Cardiac ventricle fibroblast (primary cell): ENCODE measurements around the gene AAR2. TPM values are rescaled to one million over a fixed set of nuclear protein-coding genes. Genes with fewer than 3 reads are reported as not detected.

Experiments used
- total RNA-seq: library from RNA; depleted of rRNA; stranded (reverse); fragments of >200 nt; gene quantifications from 2 replicates; pipeline ENCODE4 v1.2.3, GENCODE V29; 2015

AAR2 gene
- total RNA-seq, result 28.4 and 29.3 TPM in 2 replicates

GRCh38 chr20:36235892-36236785 is at the start of gene AAR2:
Gene AAR2 (plus strand): TSS chr20:36236478. CDS start chr20:36239869, 3,391 bp downstream.

GRCh38 chr20:36305602-36306551 is 69.6 kb downstream of the AAR2 start, which contains the start of gene DLGAP4:
Gene DLGAP4 (plus strand): TSS chr20:36306339. CDS start chr20:36431718, 125,379 bp downstream.

Other genes starting within 250 kb of the AAR2 start
- 33.9 and 38.0 TPM in 2 replicates for gene EPB41L1, start 81.7 kb upstream of the AAR2 start, total RNA-seq
- 32.3 and 38.0 TPM in 2 replicates for gene DLGAP4, start 69.9 kb downstream of the AAR2 start, total RNA-seq